DMS79 treated with DMSO at 0.1 percent for 48 hours (cell line): ENCODE measurements around the gene ATP6V0D1.
A peak's percentile ranks its signal among the peaks of the same experiment; 100 is the strongest.

ENCODE experiments used
- DNase-seq: peaks from one replicate; lab custom pipeline; 2025; lab: John Stamatoyannopoulos, UW

The ATP6V0D1 gene

GRCh38 chr16:67463059-67463458 is 17.9 kb downstream of the ATP6V0D1 start:
- no peak for DNase-seq

GRCh38 chr16:67462279-67462655 is 18.7 kb downstream of the ATP6V0D1 start:
- no peak for DNase-seq

GRCh38 chr16:67461600-67462278 is 19.2 kb downstream of the ATP6V0D1 start:
- no peak for DNase-seq

DNA sequence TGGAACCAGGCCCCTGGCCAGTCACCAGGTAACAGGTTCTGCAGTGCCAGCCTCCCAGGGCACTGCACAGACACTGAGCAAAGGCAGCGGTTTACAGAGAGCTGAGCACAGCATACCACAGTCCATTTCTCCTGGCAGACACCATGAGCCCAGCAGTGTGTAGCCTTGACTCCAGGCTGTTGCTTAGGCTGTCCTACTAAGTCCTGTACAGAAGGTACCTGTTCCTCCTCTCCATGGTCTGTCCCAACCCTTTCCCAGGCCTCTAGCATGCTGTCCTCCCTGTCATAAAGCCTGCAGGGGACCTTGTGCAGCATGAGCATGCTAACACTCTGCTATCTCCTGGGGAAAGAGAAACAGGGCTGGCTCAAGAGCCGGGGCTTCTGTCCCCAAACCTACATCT is 20.0 kb downstream of the ATP6V0D1 start:
- no peak for DNase-seq

DNA sequence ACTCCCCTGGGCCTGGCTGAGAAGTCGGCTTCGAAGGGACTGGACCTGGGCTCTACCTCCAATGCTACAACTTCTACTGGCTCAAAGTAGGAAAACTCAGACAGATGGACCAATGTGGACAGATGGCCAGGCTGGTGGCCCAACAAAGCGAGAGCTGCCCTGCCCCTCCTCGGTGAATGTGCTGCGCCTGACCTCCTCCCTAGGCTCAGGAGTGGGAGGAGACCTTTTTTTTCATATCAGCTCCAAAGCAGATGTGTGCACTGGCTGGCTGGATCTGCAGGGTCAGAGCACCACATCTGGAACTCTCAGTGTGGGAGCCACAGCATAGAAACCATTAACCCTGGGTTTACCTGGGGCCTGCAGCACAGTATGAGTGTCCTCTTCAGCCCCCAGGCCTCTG is 20.8 kb downstream of the ATP6V0D1 start:
- DNase-seq, result no peak

GRCh38 chr16:67459861-67460150 is 21.2 kb downstream of the ATP6V0D1 start:
- DNase-seq, result no peak

- peak; percentile 14 for DNase-seq
Measured at GRCh38 chr16:67459066-67459860, 21.7 kb downstream of the ATP6V0D1 start.

- DNase-seq, result no peak
Measured at GRCh38 chr16:67458121-67458641, 22.8 kb downstream of the ATP6V0D1 start.

DNA sequence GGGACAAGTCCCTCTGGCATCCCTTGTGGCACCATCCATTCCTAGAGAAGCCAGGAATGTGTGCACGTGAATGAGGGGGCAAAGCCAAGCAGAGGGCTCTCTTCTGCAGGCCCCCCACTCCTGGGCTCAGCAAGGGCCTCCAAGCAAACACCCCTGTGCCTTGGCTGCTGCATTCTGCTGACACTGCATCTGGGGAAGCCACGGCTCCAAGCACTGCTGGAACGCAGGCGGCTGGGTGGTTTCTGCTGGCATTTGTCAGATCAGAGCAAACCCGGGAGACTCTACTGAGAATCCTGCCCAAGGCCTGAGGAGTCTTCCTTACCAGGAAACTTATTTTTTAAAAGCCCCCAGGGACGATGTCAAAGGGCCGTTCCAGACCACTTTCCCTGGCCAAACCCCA is 23.3 kb downstream of the ATP6V0D1 start:
- no peak for DNase-seq

GRCh38 chr16:67456391-67457081 is 24.4 kb downstream of the ATP6V0D1 start:
- DNase-seq, result no peak

GRCh38 chr16:67454852-67455251 is 26.1 kb downstream of the ATP6V0D1 start:
- no peak for DNase-seq

- DNase-seq, result no peak
Measured at GRCh38 chr16:67454104-67454503, 26.9 kb downstream of the ATP6V0D1 start.

- DNase-seq, result no peak
Measured at GRCh38 chr16:67451704-67452435, 29.1 kb downstream of the ATP6V0D1 start.

- DNase-seq, result no peak
Measured at GRCh38 chr16:67451061-67451703, 29.8 kb downstream of the ATP6V0D1 start.

DNA sequence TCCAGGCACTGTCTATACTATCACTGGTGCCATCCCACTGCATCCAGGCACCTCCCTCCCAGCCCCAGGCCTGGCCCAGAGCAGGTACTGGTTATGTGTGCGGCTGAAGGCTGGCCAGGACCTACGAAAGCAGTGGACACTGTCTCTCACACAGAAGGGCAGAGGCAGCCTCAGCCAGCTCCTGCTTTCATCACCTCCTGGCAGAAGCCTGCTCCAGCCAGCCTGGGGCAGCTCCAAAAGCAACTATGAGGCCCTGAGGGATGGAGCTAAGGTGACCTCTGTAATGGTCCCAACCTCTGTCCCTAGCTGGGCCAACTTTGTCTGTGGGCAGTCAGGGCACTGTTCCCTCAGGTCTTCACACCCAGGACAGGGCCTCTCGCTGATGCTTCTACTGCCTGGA is 31.2 kb downstream of the ATP6V0D1 start:
- DNase-seq, result no peak

GRCh38 chr16:67449336-67449735 is 31.6 kb downstream of the ATP6V0D1 start:
- DNase-seq, result peak; percentile 61

DNA sequence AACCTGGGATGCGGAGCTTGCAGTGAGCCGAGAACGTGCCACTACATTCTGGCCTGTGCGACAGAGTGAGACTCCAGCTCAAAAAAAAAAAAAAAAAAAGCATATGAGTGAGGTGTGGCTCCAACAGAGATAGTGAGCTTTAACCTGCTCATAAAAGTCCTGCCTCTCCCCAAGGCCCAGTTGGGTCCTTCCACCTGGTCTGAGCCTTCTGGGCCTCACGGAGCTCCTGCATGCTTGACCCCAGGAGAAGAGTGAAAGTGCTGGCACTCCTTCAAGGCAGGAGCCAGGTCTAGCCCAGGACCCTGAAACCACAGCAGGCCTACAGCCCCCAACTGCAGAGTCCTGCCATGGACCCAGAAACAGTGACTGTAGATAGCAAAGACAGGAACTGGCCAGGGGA is 32.4 kb downstream of the ATP6V0D1 start:
- no peak for DNase-seq

GRCh38 chr16:67447508-67448076 is 33.4 kb downstream of the ATP6V0D1 start:
- DNase-seq, result no peak

DNA sequence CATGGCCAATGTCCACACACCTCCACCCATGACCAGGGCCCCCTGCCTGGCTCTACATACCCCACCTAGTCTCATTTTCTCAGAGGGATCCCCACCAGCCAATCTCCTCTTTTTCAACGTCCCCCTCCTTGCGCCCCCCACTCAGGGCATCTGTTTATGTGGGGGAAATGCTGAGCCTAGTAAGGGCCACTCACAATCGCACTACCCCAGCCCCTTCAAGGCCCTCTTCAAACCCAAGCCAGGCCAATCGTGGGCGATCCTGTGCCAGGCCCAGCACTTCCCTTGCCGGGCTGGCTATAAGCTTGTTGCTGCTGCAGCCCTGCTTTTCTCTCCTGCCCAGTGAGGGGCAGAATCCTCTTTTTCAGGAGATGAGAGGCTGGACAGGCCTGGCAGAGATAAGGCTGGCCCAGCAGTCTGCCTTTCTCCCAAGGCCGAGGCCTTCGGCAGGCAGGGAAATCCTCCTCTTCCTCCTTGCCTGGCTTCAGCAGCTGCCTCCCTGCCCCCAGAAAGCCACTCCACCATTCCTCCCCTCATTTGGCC is 33.9 kb downstream of the ATP6V0D1 start:
- DNase-seq, result no peak

GRCh38 chr16:67445913-67446907 is 34.7 kb downstream of the ATP6V0D1 start:
- DNase-seq, result no peak
